ENCODE measurements around the gene LHFPL3.

DNA sequence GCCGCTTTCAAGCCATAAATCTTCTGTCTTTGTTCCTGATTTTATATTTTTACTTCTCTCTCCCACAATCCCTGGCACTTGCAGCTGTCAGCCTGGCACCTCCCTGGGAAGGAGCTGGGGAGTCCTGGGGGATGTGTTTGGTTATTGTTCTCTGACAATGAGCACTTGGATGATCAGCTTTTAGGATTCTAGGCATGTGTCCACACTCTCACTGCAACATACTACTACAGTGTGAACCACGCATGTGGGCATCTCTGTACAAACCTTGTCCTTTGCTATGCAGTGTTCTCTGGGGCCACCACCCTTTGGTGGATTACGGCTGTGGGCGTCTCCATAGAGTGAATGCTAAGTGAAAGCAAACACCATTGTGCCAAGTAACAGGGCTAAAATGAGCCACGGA lies 517.2 kb downstream of the LHFPL3 start:
- no peak for TF ChIP-seq POLR2A (IDR thresholded peaks at IDR 0.05)
- TF ChIP-seq, protein P1, sequence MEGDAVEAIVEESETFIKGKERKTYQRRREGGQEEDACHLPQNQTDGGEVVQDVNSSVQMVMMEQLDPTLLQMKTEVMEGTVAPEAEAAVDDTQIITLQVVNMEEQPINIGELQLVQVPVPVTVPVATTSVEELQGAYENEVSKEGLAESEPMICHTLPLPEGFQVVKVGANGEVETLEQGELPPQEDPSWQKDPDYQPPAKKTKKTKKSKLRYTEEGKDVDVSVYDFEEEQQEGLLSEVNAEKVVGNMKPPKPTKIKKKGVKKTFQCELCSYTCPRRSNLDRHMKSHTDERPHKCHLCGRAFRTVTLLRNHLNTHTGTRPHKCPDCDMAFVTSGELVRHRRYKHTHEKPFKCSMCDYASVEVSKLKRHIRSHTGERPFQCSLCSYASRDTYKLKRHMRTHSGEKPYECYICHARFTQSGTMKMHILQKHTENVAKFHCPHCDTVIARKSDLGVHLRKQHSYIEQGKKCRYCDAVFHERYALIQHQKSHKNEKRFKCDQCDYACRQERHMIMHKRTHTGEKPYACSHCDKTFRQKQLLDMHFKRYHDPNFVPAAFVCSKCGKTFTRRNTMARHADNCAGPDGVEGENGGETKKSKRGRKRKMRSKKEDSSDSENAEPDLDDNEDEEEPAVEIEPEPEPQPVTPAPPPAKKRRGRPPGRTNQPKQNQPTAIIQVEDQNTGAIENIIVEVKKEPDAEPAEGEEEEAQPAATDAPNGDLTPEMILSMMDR (IDR thresholded peaks at IDR 0.05) = no peak
